ENCODE data around the gene ERLEC1. TPM values are rescaled to one million over a fixed set of nuclear protein-coding genes. Genes with fewer than 3 reads are reported as not detected.
"Not testable (repeated sequence)": the region's sequence is repeated elsewhere in the genome, so short reads cannot be mapped to it uniquely, and the experiment has no call there.

The ERLEC1 gene
- total RNA-seq, 3 donors from 2014 or later = 31.9 to 40.1 (median 34.5) TPM

GRCh38 chr2:53827398-53828175 is 40.7 kb downstream of the ERLEC1 start:
- TF ChIP-seq CTCF (IDR thresholded peaks at IDR 0.05) = no peak
- ATAC-seq = no peak

GRCh38 chr2:53828331-53828730 is 41.5 kb downstream of the ERLEC1 start:
- H3K4me1 ChIP-seq (ENCODE audit: low read depth) = no peaks in the 10 kb centered on the region
- H3K4me3 ChIP-seq = no peak overlapping the region
- ATAC-seq (no peak), DNase-seq (no peak)
- H3K36me3 ChIP-seq (ENCODE audit: low read depth) = no peaks in the 10 kb centered on the region
- TF ChIP-seq CTCF (IDR thresholded peaks at IDR 0.05) = no peak
- intact Hi-C loops (cut with DNase I, micrococcal nuclease) = no loop called here
- H3K9me3 ChIP-seq = no peaks in the 10 kb centered on the region

More at GRCh38 chr2:53827398-53828175, 40.7 kb downstream of the ERLEC1 start:
- Histone ChIP-seq H3K36me3 (ENCODE audit: low read depth) (no peaks in the 10 kb centered on the region), H3K4me1 (ENCODE audit: low read depth) (no peaks in the 10 kb centered on the region), H3K4me3 (no peak overlapping the region), H3K9me3 (no peaks in the 10 kb centered on the region)
- no peak for DNase-seq
- intact Hi-C loops (cut with DNase I, micrococcal nuclease) = no loop called here

GRCh38 chr2:53829273-53829979 is 42.6 kb downstream of the ERLEC1 start:
- no peak for TF ChIP-seq CTCF (IDR thresholded peaks at IDR 0.05)
- Histone ChIP-seq H3K36me3 (ENCODE audit: low read depth) (no peaks in the 10 kb centered on the region), H3K4me1 (ENCODE audit: low read depth) (no peaks in the 10 kb centered on the region), H3K9me3 (no peaks in the 10 kb centered on the region), H3K4me3 (no peak overlapping the region)
- DNase-seq (no peak), ATAC-seq (no peak)
- intact Hi-C loops (cut with DNase I, micrococcal nuclease) = no loop called here

- DNase-seq; H3K4me1 ChIP-seq (ENCODE audit: low read depth); H3K36me3 ChIP-seq (ENCODE audit: low read depth); H3K9me3 ChIP-seq; intact Hi-C loops (cut with DNase I, micrococcal nuclease); H3K4me3 ChIP-seq; ATAC-seq: not testable (repeated sequence)
Observed at GRCh38 chr2:53829980-53830290, 43.1 kb downstream of the ERLEC1 start.

- Histone ChIP-seq H3K9me3 (no peaks in the 10 kb centered on the region), H3K4me3 (no peak overlapping the region), H3K36me3 (ENCODE audit: low read depth) (no peaks in the 10 kb centered on the region), H3K4me1 (ENCODE audit: low read depth) (no peaks in the 10 kb centered on the region)
- ATAC-seq = no peak
- no peak for DNase-seq
- intact Hi-C loops (cut with DNase I, micrococcal nuclease) = no loop called here
- TF ChIP-seq CTCF (IDR thresholded peaks at IDR 0.05) = no peak
Observed at GRCh38 chr2:53840580-53840979, 53.7 kb downstream of the ERLEC1 start.

- H3K4me1 ChIP-seq (ENCODE audit: low read depth); ATAC-seq; H3K9me3 ChIP-seq; DNase-seq; H3K4me3 ChIP-seq; H3K36me3 ChIP-seq (ENCODE audit: low read depth); intact Hi-C loops (cut with DNase I, micrococcal nuclease): not testable (repeated sequence)
Observed at GRCh38 chr2:53841651-53842050, 54.8 kb downstream of the ERLEC1 start.
